Nephron progenitor cell (in vitro differentiated cells): ENCODE measurements around the gene CNR1.

ENCODE experiments used
- DNase-seq: peaks from one replicate; pipeline ENCODE4 v3.0.0; 2021
- H3K27ac Mint-ChIP-seq: 2 replicates; pipeline ENCODE4 v1.8.0; 2021; ENCODE audit warnings: mild to moderate bottlenecking, moderate library complexity, mixed read lengths
- H3K27me3 Mint-ChIP-seq: 2 replicates; pipeline ENCODE4 v1.8.0; 2021; ENCODE audit warnings: mild to moderate bottlenecking, low read depth, mixed read lengths; ENCODE audit not compliant: poor library complexity
- H3K36me3 Mint-ChIP-seq: 2 replicates; pipeline ENCODE4 v1.8.0; 2021; ENCODE audit warnings: low read depth, mixed read lengths
- H3K4me1 Mint-ChIP-seq: 2 replicates; pipeline ENCODE4 v1.8.0; 2021; ENCODE audit warnings: mixed read lengths
- H3K4me3 Mint-ChIP-seq: 2 replicates; pipeline ENCODE4 v1.8.0; 2021; ENCODE audit warnings: mild to moderate bottlenecking, moderate library complexity, mixed read lengths
- H3K9me3 Mint-ChIP-seq: 2 replicates; pipeline ENCODE4 v1.8.0; 2021; ENCODE audit warnings: mild to moderate bottlenecking, moderate library complexity, mixed read lengths
- CTCF ChIP-seq: fragments of 200-600 bp; sonication (generic); IDR thresholded peaks from 2 replicates; pipeline ENCODE4 v1.5.0; 2021; ENCODE audit warnings: antibody characterized with exemption

CNR1 gene

GRCh38 chr6:88167352-88167937 lies 1.3 kb upstream of the CNR1 start:
- no peak overlapping the region for H3K27ac Mint-ChIP-seq
- no peak for TF ChIP-seq CTCF
- H3K4me1 Mint-ChIP-seq: peaks cover 36% of the 10 kb centered on the region
- H3K9me3 Mint-ChIP-seq: no peaks in the 10 kb centered on the region
- peaks cover 52% of the 10 kb centered on the region for H3K27me3 Mint-ChIP-seq
- peak overlapping the region; percentile 78 for H3K4me3 Mint-ChIP-seq
- peak; percentile 40 for DNase-seq
- H3K36me3 Mint-ChIP-seq: no peaks in the 10 kb centered on the region

GRCh38 chr6:88166493-88167351 lies 575 bp upstream of the CNR1 start:
- peak; percentile 81 for DNase-seq
- no peak for TF ChIP-seq CTCF
- Mint-ChIP-seq H3K36me3 (no peaks in the 10 kb centered on the region), H3K9me3 (no peaks in the 10 kb centered on the region), H3K4me3 (peak overlapping the region; percentile 90), H3K4me1 (peaks cover 36% of the 10 kb centered on the region), H3K27ac (peak overlapping the region; percentile 90), H3K27me3 (peaks cover 52% of the 10 kb centered on the region)

GRCh38 chr6:88165087-88165843 lies 882 bp downstream of the CNR1 start:
- Mint-ChIP-seq H3K4me1 (peaks cover 36% of the 10 kb centered on the region), H3K36me3 (no peaks in the 10 kb centered on the region), H3K27me3 (peaks cover 46% of the 10 kb centered on the region), H3K4me3 (peak overlapping the region; percentile 90), H3K9me3 (no peaks in the 10 kb centered on the region), H3K27ac (peak overlapping the region; percentile 4)
- TF ChIP-seq CTCF: no peak
- DNase-seq: no peak

GRCh38 chr6:88164061-88164460 lies 2.1 kb downstream of the CNR1 start:
- H3K9me3 Mint-ChIP-seq: no peaks in the 10 kb centered on the region
- no peak for DNase-seq
- H3K4me1 Mint-ChIP-seq: peaks cover 36% of the 10 kb centered on the region
- no peak overlapping the region for H3K27ac Mint-ChIP-seq
- peak overlapping the region; percentile 90 for H3K4me3 Mint-ChIP-seq
- no peaks in the 10 kb centered on the region for H3K36me3 Mint-ChIP-seq
- H3K27me3 Mint-ChIP-seq: peaks cover 34% of the 10 kb centered on the region
- TF ChIP-seq CTCF: no peak

GRCh38 chr6:88163616-88164015 lies 2.5 kb downstream of the CNR1 start:
- Mint-ChIP-seq H3K4me3 (peak overlapping the region; percentile 90), H3K9me3 (no peaks in the 10 kb centered on the region), H3K36me3 (no peaks in the 10 kb centered on the region), H3K4me1 (peaks cover 36% of the 10 kb centered on the region), H3K27me3 (peaks cover 29% of the 10 kb centered on the region), H3K27ac (no peak overlapping the region)
- no peak for TF ChIP-seq CTCF
- no peak for DNase-seq
